ENCODE measurements around the gene SERPINH1.

DNA sequence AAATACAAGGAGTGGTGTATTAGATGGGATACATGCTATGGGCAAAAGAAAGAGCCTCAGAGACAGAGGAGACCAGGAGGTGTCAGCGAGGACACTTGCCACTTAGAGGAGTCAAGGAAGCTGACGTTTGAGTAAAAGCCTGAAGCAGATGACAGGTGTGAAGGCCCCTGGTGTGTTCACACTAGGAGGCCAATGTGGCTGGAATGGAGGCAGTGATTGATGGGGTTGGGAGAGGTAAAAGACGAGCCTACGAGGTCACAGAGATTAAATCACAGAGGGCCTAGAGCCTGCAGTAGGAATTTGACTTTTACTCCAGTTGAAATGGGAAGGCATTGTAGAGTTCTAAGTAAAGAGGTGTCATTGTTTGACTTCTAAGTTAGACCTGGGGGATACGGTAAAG lies 24.3 kb upstream of the SERPINH1 start:
- TF ChIP-seq, protein P1, sequence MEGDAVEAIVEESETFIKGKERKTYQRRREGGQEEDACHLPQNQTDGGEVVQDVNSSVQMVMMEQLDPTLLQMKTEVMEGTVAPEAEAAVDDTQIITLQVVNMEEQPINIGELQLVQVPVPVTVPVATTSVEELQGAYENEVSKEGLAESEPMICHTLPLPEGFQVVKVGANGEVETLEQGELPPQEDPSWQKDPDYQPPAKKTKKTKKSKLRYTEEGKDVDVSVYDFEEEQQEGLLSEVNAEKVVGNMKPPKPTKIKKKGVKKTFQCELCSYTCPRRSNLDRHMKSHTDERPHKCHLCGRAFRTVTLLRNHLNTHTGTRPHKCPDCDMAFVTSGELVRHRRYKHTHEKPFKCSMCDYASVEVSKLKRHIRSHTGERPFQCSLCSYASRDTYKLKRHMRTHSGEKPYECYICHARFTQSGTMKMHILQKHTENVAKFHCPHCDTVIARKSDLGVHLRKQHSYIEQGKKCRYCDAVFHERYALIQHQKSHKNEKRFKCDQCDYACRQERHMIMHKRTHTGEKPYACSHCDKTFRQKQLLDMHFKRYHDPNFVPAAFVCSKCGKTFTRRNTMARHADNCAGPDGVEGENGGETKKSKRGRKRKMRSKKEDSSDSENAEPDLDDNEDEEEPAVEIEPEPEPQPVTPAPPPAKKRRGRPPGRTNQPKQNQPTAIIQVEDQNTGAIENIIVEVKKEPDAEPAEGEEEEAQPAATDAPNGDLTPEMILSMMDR (IDR thresholded peaks at IDR 0.05): no peak
- TF ChIP-seq EZH2 (IDR thresholded peaks at IDR 0.05; ENCODE audit: borderline replicate concordance, insufficient read depth, low read depth, low read length, poor library complexity, severe bottlenecking): no peak
